Measurements from ENCODE around the gene CBX3. TPM values are rescaled to one million over a fixed set of nuclear protein-coding genes. Genes with fewer than 3 reads are reported as not detected.

CBX3 gene
- total and polyA plus RNA-seq, 2 of the 8 experiments (the other 6 are each of a cell fraction or from before 2014, with no cell fraction given), result 71.3 to 258 TPM

GRCh38 chr7:26186364-26187311 lies 14.9 kb upstream of the CBX3 start (continued):
- TF ChIP-seq RAD21 (IDR thresholded peaks at IDR 0.05 in 1 of 2, conservative IDR thresholded peaks at IDR 0.05 in 1 of 2; ENCODE audit: low read depth in 2 of 2, low read length in 2 of 2) (no peak), NANOG (IDR thresholded peaks at IDR 0.05; ENCODE audit: insufficient read depth, low read depth, low read length, poor library complexity, severe bottlenecking) (no peak)

All from H1 (cell line).